HepG2 (cell line): ENCODE data around the gene DAZAP1. TPM values are rescaled to one million over a fixed set of nuclear protein-coding genes. Genes with fewer than 3 reads are reported as not detected.

Experiments used
- AGO2 ChIP-seq: fragments of 200-400 bp; formaldehyde crosslinking; optimal IDR thresholded peaks from 2 replicates; pipeline ENCODE3; 2017; ENCODE audit warnings: mild to moderate bottlenecking, low read depth, low read length, moderate library complexity
- ELF4 ChIP-seq: sonication (generic); formaldehyde crosslinking; IDR thresholded peaks from 2 replicates; pipeline ENCODE4 v1.5.0; 2020; ENCODE audit warnings: missing genetic modification reagents, mild to moderate bottlenecking, moderate library complexity, borderline replicate concordance
- KDM3A ChIP-seq: IDR thresholded peaks from 2 replicates; pipeline ENCODE4 v1.6.1; 2018; ENCODE audit warnings: low read depth, missing compliant biosample characterization
- MAFK ChIP-seq, 2 experiments: IDR thresholded peaks in 1 of 2; conservative IDR thresholded peaks in 1 of 2; 2 replicates each; pipeline ENCODE4 v1.6.1; 2011; ENCODE audit warnings: improper control_type of control experiment in 2 of 2, low read length in 2 of 2
- MIER2 ChIP-seq: IDR thresholded peaks from 2 replicates; pipeline ENCODE4 v1.6.1; 2016; ENCODE audit warnings: missing biosample characterization, missing genetic modification reagents
- MIXL1 ChIP-seq: IDR thresholded peaks from 2 replicates; pipeline ENCODE4 v1.6.1; 2016
- NPAS2 ChIP-seq: sonication (generic); formaldehyde crosslinking; IDR thresholded peaks from 2 replicates; pipeline ENCODE4 v1.8.0; 2022; ENCODE audit warnings: mild to moderate bottlenecking, missing genetic modification reagents, borderline replicate concordance
- PCBP1 ChIP-seq: fragments of 200-400 bp; formaldehyde crosslinking; IDR thresholded peaks from 2 replicates; pipeline ENCODE4 v1.6.1; 2017; ENCODE audit warnings: mild to moderate bottlenecking, low read depth, low read length, borderline replicate concordance
- SMC3 ChIP-seq: IDR thresholded peaks from 2 replicates; pipeline ENCODE4 v1.6.1; 2011; ENCODE audit warnings: low read length, improper control_type of control experiment
- TBP ChIP-seq: sonication (generic); formaldehyde crosslinking; IDR thresholded peaks from 2 replicates; pipeline ENCODE4 v1.5.0; 2020; ENCODE audit warnings: missing genetic modification reagents
- ZEB1 ChIP-seq: IDR thresholded peaks from 2 replicates; pipeline ENCODE4 v1.6.1; 2012; ENCODE audit warnings: mild to moderate bottlenecking, low read depth, inconsistent platforms; ENCODE audit not compliant: insufficient replicate concordance
- ZNF251 ChIP-seq: sonication (generic); formaldehyde crosslinking; IDR thresholded peaks from 2 replicates; pipeline ENCODE4 v1.9.0; 2021; ENCODE audit warnings: mild to moderate bottlenecking, missing genetic modification reagents
- ZNF382 ChIP-seq: sonication (generic); formaldehyde crosslinking; IDR thresholded peaks from 2 replicates; pipeline ENCODE4 v1.5.0; 2020; ENCODE audit warnings: missing genetic modification reagents, mild to moderate bottlenecking, borderline replicate concordance
- ZNF644 ChIP-seq: IDR thresholded peaks from 2 replicates; pipeline ENCODE4 v1.6.1; 2016; ENCODE audit warnings: low read depth
- ZNF746 ChIP-seq: sonication (generic); formaldehyde crosslinking; IDR thresholded peaks from 2 replicates; pipeline ENCODE4 v1.8.0; 2022; ENCODE audit warnings: mild to moderate bottlenecking, missing genetic modification reagents
- polyA plus RNA-seq, 8 experiments: library from polyadenylated mRNA; depleted of rRNA in 3 of 8; stranded (reverse) in 7 of 8; unstranded in 1 of 8; fragments of >200 nt; fragmentation: Illumina TruSeq in 4 of 8; extraction: Trizol in 4 of 8; gene quantifications; 2 replicates each; pipeline versions ENCODE4 v1.2.1 to v1.2.3, GENCODE V29; 2011 to 2016; ENCODE audit warnings: low read depth in 4 of 8, missing spikeins in 1 of 8, mixed read lengths in 1 of 8; ENCODE audit not compliant: insufficient read depth in 1 of 8
- total RNA-seq, 5 experiments: library from RNA; depleted of rRNA; stranded (reverse); fragments of >200 nt; fragmentation: Illumina TruSeq; extraction: Trizol; gene quantifications; 2 replicates each; pipeline ENCODE4 v1.2.3, GENCODE V29; 2016; ENCODE audit warnings: low read depth in 1 of 5
- TF ChIP-seq, protein P1 (sequence below): IDR thresholded peaks from 2 replicates; pipeline ENCODE4 v1.6.1; 2016; ENCODE audit warnings: control low read depth
- TF ChIP-seq, protein P2 (sequence below): sonication (generic); formaldehyde crosslinking; IDR thresholded peaks from 2 replicates; pipeline ENCODE4 v1.4.0; 2020; ENCODE audit warnings: missing genetic modification reagents
- TF ChIP-seq, protein P3 (sequence below): sonication (generic); formaldehyde crosslinking; IDR thresholded peaks from 2 replicates; pipeline ENCODE4 v1.8.0; 2022; ENCODE audit warnings: low read depth, missing genetic modification reagents
- TF ChIP-seq, protein P4 (sequence below): sonication (generic); formaldehyde crosslinking; IDR thresholded peaks from 2 replicates; pipeline ENCODE4 v1.5.1; 2020; ENCODE audit warnings: missing genetic modification reagents, mild to moderate bottlenecking, borderline replicate concordance
- TF ChIP-seq, protein P5 (sequence below): sonication (generic); formaldehyde crosslinking; IDR thresholded peaks from 2 replicates; pipeline ENCODE4 v1.4.0; 2020; ENCODE audit warnings: mild to moderate bottlenecking, low read depth, missing genetic modification reagents
- TF ChIP-seq, protein P6 (sequence below): sonication (generic); formaldehyde crosslinking; IDR thresholded peaks from 2 replicates; pipeline ENCODE4 v1.8.0; 2022; ENCODE audit warnings: missing genetic modification reagents, low read depth, mild to moderate bottlenecking, borderline replicate concordance
- TF ChIP-seq, protein P7 (sequence below): sonication (generic); formaldehyde crosslinking; IDR thresholded peaks from 2 replicates; pipeline ENCODE4 v1.8.1; 2023; ENCODE audit warnings: mild to moderate bottlenecking, moderate library complexity, missing genetic modification reagents

DAZAP1 gene
- total and polyA plus RNA-seq, 2 of the 13 experiments (the other 11 are each of a cell fraction or from before 2014, with no cell fraction given): 63.3 to 79.2 TPM

DNA sequence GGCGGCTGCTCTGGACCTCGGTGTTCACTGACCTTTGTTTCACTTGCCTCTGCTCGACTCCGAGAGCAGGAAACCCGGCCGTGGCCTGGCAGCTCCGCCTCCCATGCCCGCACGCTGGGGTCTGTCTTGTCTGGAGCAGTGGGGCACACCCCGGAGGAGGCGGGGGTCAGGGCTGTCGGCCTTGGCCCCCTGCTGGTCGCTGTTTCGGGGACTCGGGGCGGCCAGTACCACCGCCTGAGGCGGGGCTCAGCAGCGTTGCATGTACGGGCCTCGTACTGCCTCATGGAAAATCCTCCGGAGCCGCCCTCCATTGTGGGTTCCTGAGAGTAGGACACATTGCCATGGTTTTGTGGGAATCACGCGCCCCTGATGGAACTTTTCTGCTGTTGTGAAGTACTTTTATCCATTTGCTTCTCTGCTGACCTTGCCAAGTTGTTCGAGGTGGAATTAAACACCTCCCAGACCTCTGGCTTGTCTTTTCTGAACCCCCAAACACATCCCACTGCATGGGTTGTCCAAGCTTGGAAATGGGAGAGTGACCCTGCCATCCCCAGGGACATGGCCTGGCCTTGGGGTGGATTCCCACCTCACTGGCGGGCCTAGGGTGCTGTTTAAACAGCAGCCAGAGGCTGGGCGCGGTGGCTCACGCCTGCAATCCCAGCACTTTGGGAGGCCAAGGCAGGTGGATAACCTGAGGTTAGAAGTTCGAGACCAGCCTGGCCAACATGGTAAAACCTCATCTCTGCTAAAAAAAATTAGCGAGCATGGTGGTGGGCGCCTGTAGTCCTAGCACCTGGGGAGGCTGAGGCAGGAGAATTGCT lies 29.2 kb upstream of the DAZAP1 start (continued):
- TF ChIP-seq, protein P1, sequence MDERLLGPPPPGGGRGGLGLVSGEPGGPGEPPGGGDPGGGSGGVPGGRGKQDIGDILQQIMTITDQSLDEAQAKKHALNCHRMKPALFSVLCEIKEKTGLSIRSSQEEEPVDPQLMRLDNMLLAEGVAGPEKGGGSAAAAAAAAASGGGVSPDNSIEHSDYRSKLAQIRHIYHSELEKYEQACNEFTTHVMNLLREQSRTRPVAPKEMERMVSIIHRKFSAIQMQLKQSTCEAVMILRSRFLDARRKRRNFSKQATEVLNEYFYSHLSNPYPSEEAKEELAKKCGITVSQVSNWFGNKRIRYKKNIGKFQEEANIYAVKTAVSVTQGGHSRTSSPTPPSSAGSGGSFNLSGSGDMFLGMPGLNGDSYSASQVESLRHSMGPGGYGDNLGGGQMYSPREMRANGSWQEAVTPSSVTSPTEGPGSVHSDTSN (CRISPR knock-in tag): no peak
- no peak for TF ChIP-seq ZNF251 (CRISPR knock-in tag)
- no peak for TF ChIP-seq ZEB1
- no peak for TF ChIP-seq MIXL1 (CRISPR knock-in tag)
- no peak for TF ChIP-seq NPAS2
- no peak for TF ChIP-seq MIER2 (CRISPR knock-in tag)
- TF ChIP-seq, protein P2, sequence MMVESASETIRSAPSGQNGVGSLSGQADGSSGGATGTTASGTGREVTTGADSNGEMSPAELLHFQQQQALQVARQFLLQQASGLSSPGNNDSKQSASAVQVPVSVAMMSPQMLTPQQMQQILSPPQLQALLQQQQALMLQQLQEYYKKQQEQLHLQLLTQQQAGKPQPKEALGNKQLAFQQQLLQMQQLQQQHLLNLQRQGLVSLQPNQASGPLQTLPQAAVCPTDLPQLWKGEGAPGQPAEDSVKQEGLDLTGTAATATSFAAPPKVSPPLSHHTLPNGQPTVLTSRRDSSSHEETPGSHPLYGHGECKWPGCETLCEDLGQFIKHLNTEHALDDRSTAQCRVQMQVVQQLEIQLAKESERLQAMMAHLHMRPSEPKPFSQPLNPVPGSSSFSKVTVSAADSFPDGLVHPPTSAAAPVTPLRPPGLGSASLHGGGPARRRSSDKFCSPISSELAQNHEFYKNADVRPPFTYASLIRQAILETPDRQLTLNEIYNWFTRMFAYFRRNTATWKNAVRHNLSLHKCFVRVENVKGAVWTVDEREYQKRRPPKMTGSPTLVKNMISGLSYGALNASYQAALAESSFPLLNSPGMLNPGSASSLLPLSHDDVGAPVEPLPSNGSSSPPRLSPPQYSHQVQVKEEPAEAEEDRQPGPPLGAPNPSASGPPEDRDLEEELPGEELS (CRISPR knock-in tag): no peak
- no peak for TF ChIP-seq ZNF382 (CRISPR knock-in tag)
- TF ChIP-seq AGO2: peak; percentile 43
- TF ChIP-seq SMC3: no peak
- TF ChIP-seq TBP (CRISPR knock-in tag): no peak
- TF ChIP-seq, protein P3, sequence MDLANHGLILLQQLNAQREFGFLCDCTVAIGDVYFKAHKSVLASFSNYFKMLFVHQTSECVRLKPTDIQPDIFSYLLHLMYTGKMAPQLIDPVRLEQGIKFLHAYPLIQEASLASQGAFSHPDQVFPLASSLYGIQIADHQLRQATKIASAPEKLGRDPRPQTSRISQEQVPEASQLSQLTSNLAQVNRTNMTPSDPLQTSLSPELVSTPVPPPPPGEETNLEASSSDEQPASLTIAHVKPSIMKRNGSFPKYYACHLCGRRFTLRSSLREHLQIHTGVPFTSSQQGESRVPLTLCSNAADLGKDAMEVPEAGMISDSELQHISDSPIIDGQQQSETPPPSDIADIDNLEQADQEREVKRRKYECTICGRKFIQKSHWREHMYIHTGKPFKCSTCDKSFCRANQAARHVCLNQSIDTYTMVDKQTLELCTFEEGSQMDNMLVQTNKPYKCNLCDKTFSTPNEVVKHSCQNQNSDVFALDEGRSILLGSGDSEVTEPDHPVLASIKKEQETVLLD (CRISPR knock-in tag): no peak
- TF ChIP-seq, protein P4, sequence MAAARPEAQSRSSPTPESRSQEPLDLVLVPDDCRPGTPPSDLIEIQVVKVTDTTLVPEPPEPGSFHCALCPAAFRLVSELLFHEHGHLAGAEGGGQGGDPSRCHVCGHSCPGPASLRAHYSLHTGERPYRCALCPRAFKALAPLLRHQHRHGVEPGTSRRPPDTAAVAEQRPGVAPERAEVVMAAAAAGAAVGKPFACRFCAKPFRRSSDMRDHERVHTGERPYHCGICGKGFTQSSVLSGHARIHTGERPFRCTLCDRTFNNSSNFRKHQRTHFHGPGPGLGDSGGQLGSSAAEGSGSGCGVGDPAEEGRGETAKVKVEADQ (CRISPR knock-in tag): no peak
- TF ChIP-seq KDM3A: no peak
- TF ChIP-seq ZNF746 (CRISPR knock-in tag): no peak
- no peak for TF ChIP-seq MAFK (conservative IDR thresholded peaks at IDR 0.05 in 1 of 2, IDR thresholded peaks at IDR 0.05 in 1 of 2; ENCODE audit: low read length in 2 of 2)
- TF ChIP-seq, protein P5, sequence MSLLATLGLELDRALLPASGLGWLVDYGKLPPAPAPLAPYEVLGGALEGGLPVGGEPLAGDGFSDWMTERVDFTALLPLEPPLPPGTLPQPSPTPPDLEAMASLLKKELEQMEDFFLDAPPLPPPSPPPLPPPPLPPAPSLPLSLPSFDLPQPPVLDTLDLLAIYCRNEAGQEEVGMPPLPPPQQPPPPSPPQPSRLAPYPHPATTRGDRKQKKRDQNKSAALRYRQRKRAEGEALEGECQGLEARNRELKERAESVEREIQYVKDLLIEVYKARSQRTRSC: no peak
- TF ChIP-seq, protein P6, sequence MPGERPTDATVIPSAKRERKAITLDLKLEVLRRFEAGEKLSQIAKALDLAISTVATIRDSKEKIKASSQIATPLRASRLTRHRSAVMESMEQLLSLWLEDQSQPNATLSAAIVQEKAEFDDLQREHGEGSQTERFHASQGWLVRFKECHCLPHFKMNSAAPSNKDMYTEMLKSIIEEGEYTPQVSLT: no peak
- no peak for TF ChIP-seq ZNF644
- TF ChIP-seq PCBP1: no peak
- TF ChIP-seq ELF4 (CRISPR knock-in tag): no peak
- TF ChIP-seq, protein P7, sequence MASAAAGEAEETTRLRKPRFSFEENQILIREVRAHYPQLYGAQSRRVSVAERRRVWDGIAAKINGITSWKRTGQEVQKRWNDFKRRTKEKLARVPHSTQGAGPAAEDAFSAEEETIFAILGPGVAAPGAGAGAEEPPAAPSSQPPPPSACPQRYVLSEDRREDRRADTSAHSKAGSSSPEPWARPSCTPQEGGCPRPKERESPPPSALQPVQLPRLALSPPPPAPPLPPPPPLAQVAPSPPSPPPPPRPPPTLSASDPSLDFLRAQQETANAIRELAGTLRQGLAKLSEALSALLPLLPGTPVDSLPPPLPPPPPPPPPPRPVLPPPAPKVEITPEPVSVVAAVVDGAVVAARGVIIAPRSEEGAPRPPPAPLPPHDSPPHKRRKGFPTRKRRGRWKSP: no peak
